Measurements from ENCODE around the gene TNRC18.

- TF ChIP-seq CTCF (IDR thresholded peaks at IDR 0.05; ENCODE audit: insufficient read depth, low read length, poor library complexity, severe bottlenecking) = no peak
- TF ChIP-seq EZH2phosphoT487 (conservative IDR thresholded peaks at IDR 0.05; ENCODE audit: low read length) = no peak
Measured at GRCh38 chr7:5456409-5456808, 32.8 kb upstream of the TNRC18 start.

Measured in SU-DHL-6 (cell line).